Fibroblast of mammary gland (primary cell): ENCODE data around the gene SEMA4A.

Source experiments
- DNase-seq: peaks from one replicate; pipeline ENCODE4 v3.0.0-alpha.2; 2010; ENCODE audit warnings: low read depth
- H3K4me3 ChIP-seq: 2 replicates; pipeline ENCODE4 v1.5.1; 2011; ENCODE audit warnings: low read depth, mild to moderate bottlenecking, low read length, moderate library complexity; ENCODE audit not compliant: control insufficient read depth
- CTCF ChIP-seq: conservative IDR thresholded peaks from 2 replicates; pipeline ENCODE4 v1.5.1; 2011; ENCODE audit warnings: low read depth, low read length, inconsistent platforms; ENCODE audit not compliant: control insufficient read depth, insufficient read depth

The SEMA4A gene

GRCh38 chr1:156164125-156164831 is 10.9 kb downstream of the SEMA4A start:
- H3K4me3 ChIP-seq = no peak overlapping the region
- DNase-seq = no peak
- TF ChIP-seq CTCF = no peak

DNA sequence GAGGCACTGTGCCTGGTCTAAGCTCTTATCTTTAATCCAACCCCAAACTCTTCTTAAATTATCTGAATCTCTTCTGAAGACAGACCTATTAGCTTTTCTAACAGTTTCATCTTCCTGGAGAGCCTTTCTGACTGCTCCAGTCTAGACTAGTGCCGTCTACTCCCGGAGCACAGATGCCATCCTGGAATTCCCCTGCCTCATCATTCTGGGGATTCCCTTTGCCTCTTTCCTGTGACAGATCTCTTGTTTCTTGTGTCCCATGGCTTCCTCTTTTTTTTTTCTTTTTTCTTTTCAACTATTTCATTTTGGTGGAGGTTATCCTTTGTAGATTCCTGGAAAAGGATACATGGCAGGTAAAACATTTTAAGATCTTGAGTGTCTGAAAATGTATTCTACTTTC is 11.7 kb downstream of the SEMA4A start:
- DNase-seq = no peak
- TF ChIP-seq CTCF = no peak
- H3K4me3 ChIP-seq = no peak overlapping the region

- no peak for TF ChIP-seq CTCF
- H3K4me3 ChIP-seq = no peak overlapping the region
- DNase-seq = peak; percentile 70
Observed at GRCh38 chr1:156167536-156167935, 14.2 kb downstream of the SEMA4A start.

DNA sequence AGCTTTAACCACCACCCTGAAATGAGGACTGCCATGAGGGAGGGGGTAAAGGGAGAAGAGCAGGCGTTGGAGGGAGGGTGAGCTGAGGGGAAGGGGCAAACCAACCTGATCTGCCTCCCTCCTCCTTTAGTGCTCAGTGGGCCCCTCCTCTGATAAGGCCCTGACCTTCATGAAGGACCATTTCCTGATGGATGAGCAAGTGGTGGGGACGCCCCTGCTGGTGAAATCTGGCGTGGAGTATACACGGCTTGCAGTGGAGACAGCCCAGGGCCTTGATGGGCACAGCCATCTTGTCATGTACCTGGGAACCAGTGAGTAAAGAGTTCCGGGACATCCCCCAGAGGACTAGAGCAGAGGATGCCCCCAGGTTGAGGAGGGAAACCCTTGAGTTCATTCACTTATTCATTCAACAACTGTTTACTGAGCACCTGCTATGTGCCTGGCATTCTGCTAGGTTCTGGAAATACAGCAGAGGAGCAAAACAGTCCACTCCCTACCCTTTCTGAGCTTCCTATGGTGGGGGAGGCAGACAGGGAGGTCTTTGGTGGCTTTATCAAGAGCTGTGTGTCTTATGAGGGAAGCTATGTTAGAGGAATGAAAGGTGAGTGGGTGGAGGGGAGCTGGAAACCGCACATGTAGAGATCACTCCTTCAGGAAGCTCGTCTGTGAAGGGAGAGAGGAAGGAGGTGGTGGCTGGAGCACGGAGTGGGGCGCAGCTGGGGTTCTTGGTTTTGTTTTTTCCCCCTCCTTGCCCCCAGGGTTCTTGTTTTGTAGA is 19.5 kb downstream of the SEMA4A start:
- no peak for TF ChIP-seq CTCF
- no peak for DNase-seq
- no peak overlapping the region for H3K4me3 ChIP-seq

DNA sequence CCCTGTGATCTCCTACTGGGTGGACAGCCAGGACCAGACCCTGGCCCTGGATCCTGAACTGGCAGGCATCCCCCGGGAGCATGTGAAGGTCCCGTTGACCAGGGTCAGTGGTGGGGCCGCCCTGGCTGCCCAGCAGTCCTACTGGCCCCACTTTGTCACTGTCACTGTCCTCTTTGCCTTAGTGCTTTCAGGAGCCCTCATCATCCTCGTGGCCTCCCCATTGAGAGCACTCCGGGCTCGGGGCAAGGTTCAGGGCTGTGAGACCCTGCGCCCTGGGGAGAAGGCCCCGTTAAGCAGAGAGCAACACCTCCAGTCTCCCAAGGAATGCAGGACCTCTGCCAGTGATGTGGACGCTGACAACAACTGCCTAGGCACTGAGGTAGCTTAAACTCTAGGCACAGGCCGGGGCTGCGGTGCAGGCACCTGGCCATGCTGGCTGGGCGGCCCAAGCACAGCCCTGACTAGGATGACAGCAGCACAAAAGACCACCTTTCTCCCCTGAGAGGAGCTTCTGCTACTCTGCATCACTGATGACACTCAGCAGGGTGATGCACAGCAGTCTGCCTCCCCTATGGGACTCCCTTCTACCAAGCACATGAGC is 23.3 kb downstream of the SEMA4A start:
- no peak for DNase-seq
- H3K4me3 ChIP-seq = no peak overlapping the region
- no peak for TF ChIP-seq CTCF

GRCh38 chr1:156177919-156178654 is 24.7 kb downstream of the SEMA4A start:
- no peak for DNase-seq
- H3K4me3 ChIP-seq = no peak overlapping the region
- TF ChIP-seq CTCF = no peak
